Measurements from ENCODE around the gene BMERB1. TPM values are rescaled to one million over a fixed set of nuclear protein-coding genes. Genes with fewer than 3 reads are reported as not detected.

The BMERB1 gene
- polyA plus RNA-seq, 1 donor (not counting 4 experiments of a cell fraction or from before 2014, with no cell fraction given): 7.8 TPM

DNA sequence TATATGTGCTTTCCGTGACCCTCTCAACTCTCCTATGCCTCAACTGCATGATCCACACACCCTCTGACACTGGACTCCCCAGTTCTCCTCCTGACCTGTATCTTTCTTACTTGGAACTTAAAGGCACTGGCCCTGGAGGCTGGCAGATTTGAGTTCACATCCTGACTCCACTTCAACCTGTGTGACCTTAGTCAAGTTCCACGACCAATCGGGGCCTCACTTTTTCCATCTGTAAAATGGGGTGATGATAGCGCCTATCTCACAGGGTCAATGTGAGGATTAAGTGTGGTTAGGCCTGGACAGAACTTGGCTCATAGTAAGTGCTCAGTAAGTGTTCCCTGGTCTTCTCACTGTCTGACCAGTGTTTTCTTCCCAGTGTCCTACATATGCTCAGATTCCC, 183.5 kb downstream of the BMERB1 start:
- no peak overlapping the region for H3K27ac ChIP-seq (ENCODE audit: control insufficient read depth, insufficient read depth, low read length)
- no peaks in the 10 kb centered on the region for H3K9me3 ChIP-seq (ENCODE audit: control insufficient read depth, low read depth, low read length)
- H3K36me3 ChIP-seq (ENCODE audit: control insufficient read depth in 2 of 2, extremely low read depth in 1 of 2, insufficient read depth in 2 of 2, low read length in 2 of 2): peaks cover 26 to 33% of the 10 kb centered on the region in 2 experiments
- H3K79me2 ChIP-seq (ENCODE audit: control insufficient read depth, insufficient read depth, low read length): no peaks in the 10 kb centered on the region
- no peak overlapping the region for H3K9ac ChIP-seq (ENCODE audit: control insufficient read depth, extremely low read depth, insufficient read depth, low read length)
- H4K20me1 ChIP-seq (ENCODE audit: control insufficient read depth, extremely low read depth, insufficient read depth, low read length): no peaks in the 10 kb centered on the region
- no peak overlapping the region for H2AFZ ChIP-seq (ENCODE audit: control insufficient read depth, low read length)
- H3K4me1 ChIP-seq (ENCODE audit: control insufficient read depth, extremely low read depth, insufficient read depth, low read length): peaks cover 7% of the 10 kb centered on the region
- H3K9me1 ChIP-seq (ENCODE audit: control insufficient read depth, extremely low read depth, insufficient read depth, low read length): no peaks in the 10 kb centered on the region
- no peak overlapping the region for H3K4me2 ChIP-seq (ENCODE audit: control insufficient read depth, extremely low read depth, insufficient read depth, low read depth, low read length)
- dilution Hi-C loops (cut with MboI; ENCODE audit: extremely low pct_ligation_motif_present, low sequenced_read_pairs): no loop called here
- TF ChIP-seq CTCF (optimal IDR thresholded peaks at IDR 0.05 in 1 of 3, IDR thresholded peaks at IDR 0.05 in 1 of 3, conservative IDR thresholded peaks at IDR 0.05 in 1 of 3; ENCODE audit: extremely low read depth in 1 of 3, insufficient read depth in 2 of 3, low read length in 3 of 3) (no peak), EZH2 (IDR thresholded peaks at IDR 0.05; ENCODE audit: low read length) (no peak)
- H3K4me3 ChIP-seq (ENCODE audit: control insufficient read depth in 2 of 3, extremely low read depth in 1 of 3, insufficient read depth in 2 of 3, low read depth in 1 of 3, low read length in 3 of 3): no peak overlapping the region
- DNase-seq (ENCODE audit: low read depth, low spot score): no peak
- no peaks in the 10 kb centered on the region for H3K27me3 ChIP-seq (ENCODE audit: control insufficient read depth, extremely low read depth, insufficient read depth, low read length)
- no peak for FAIRE-seq

GRCh38 chr16:15618392-15618791, 184.0 kb downstream of the BMERB1 start:
- no peak overlapping the region for H2AFZ ChIP-seq (ENCODE audit: control insufficient read depth, low read length)
- no peaks in the 10 kb centered on the region for H3K9me3 ChIP-seq (ENCODE audit: control insufficient read depth, low read depth, low read length)
- H3K4me1 ChIP-seq (ENCODE audit: control insufficient read depth, extremely low read depth, insufficient read depth, low read length): peaks cover 7% of the 10 kb centered on the region
- H3K4me3 ChIP-seq (ENCODE audit: control insufficient read depth in 2 of 3, extremely low read depth in 1 of 3, insufficient read depth in 2 of 3, low read depth in 1 of 3, low read length in 3 of 3): no peak overlapping the region
- dilution Hi-C loops (cut with MboI; ENCODE audit: extremely low pct_ligation_motif_present, low sequenced_read_pairs): no loop called here
- no peaks in the 10 kb centered on the region for H3K27me3 ChIP-seq (ENCODE audit: control insufficient read depth, extremely low read depth, insufficient read depth, low read length)
- no peaks in the 10 kb centered on the region for H4K20me1 ChIP-seq (ENCODE audit: control insufficient read depth, extremely low read depth, insufficient read depth, low read length)
- FAIRE-seq (no peak), DNase-seq (ENCODE audit: low read depth, low spot score) (no peak)
- H3K79me2 ChIP-seq (ENCODE audit: control insufficient read depth, insufficient read depth, low read length): no peaks in the 10 kb centered on the region
- no peak for TF ChIP-seq EZH2 (IDR thresholded peaks at IDR 0.05; ENCODE audit: low read length)
- TF ChIP-seq CTCF (optimal IDR thresholded peaks at IDR 0.05 in 1 of 3, IDR thresholded peaks at IDR 0.05 in 1 of 3, conservative IDR thresholded peaks at IDR 0.05 in 1 of 3; ENCODE audit: extremely low read depth in 1 of 3, insufficient read depth in 2 of 3, low read length in 3 of 3): no peak
- no peak overlapping the region for H3K4me2 ChIP-seq (ENCODE audit: control insufficient read depth, extremely low read depth, insufficient read depth, low read depth, low read length)
- peaks cover 27 to 30% of the 10 kb centered on the region in 2 experiments for H3K36me3 ChIP-seq (ENCODE audit: control insufficient read depth in 2 of 2, extremely low read depth in 1 of 2, insufficient read depth in 2 of 2, low read length in 2 of 2)
- H3K9me1 ChIP-seq (ENCODE audit: control insufficient read depth, extremely low read depth, insufficient read depth, low read length): no peaks in the 10 kb centered on the region
- H3K27ac ChIP-seq (ENCODE audit: control insufficient read depth, insufficient read depth, low read length): no peak overlapping the region
- no peak overlapping the region for H3K9ac ChIP-seq (ENCODE audit: control insufficient read depth, extremely low read depth, insufficient read depth, low read length)

Data from keratinocyte (primary cell).